Ovary (tissue), 3 donors: ENCODE measurements around the gene CRHR1.

Source experiments
- CTCF ChIP-seq, 3 donors: fragments of 450-650 bp in 2 of 3; fragments of 200-600 bp in 1 of 3; IDR thresholded peaks; one replicate each; pipeline versions ENCODE4 v1.5.1 to v1.8.0; 2016 to 2022; ENCODE audit warnings: antibody characterized with exemption in 3 of 3, mild to moderate bottlenecking in 1 of 3
- EP300 ChIP-seq: sonication (generic); formaldehyde crosslinking; IDR thresholded peaks from one replicate; pipeline ENCODE4 v1.6.1; 2017; ENCODE audit warnings: antibody characterized with exemption
- POLR2A ChIP-seq: fragments of 450-650 bp; IDR thresholded peaks from one replicate; pipeline ENCODE4 v1.6.1; 2017; ENCODE audit warnings: antibody characterized with exemption, mild to moderate bottlenecking, moderate library complexity
- donor health status: DM: no; HTN: no; CAD: no.

GRCh38 chr17:45837603-45838002 is 53.5 kb downstream of the CRHR1 start:
- TF ChIP-seq POLR2A (no peak), CTCF (IDR thresholded peaks at IDR 0.05) (no peak), EP300 (no peak)
